Islet of Langerhans (tissue), 1 donor: ENCODE data around the gene LPCAT2.

Experiments
- FAIRE-seq: peaks from one replicate; lab custom pipeline; 2011; peaks lifted over from hg19 to GRCh38; lab: Jason Lieb, UNC

LPCAT2 gene

GRCh38 chr16:55481023-55481422 lies 27.8 kb upstream of the LPCAT2 start:
- no peak for FAIRE-seq

- FAIRE-seq, result no peak
Observed at GRCh38 chr16:55482056-55482455, 26.8 kb upstream of the LPCAT2 start.

- no peak for FAIRE-seq
Observed at GRCh38 chr16:55487048-55487803, 21.6 kb upstream of the LPCAT2 start.

- no peak for FAIRE-seq
Observed at GRCh38 chr16:55488306-55488705, 20.6 kb upstream of the LPCAT2 start.

- no peak for FAIRE-seq
Observed at GRCh38 chr16:55489119-55489955, 19.5 kb upstream of the LPCAT2 start.

GRCh38 chr16:55489956-55490265 lies 19.0 kb upstream of the LPCAT2 start:
- no peak for FAIRE-seq

GRCh38 chr16:55490301-55490700 lies 18.6 kb upstream of the LPCAT2 start:
- no peak for FAIRE-seq

- no peak for FAIRE-seq
Observed at GRCh38 chr16:55491691-55492090, 17.2 kb upstream of the LPCAT2 start.

GRCh38 chr16:55492756-55493380 lies 16.0 kb upstream of the LPCAT2 start:
- FAIRE-seq, result no peak

- no peak for FAIRE-seq
Observed at GRCh38 chr16:55494994-55495421, 13.9 kb upstream of the LPCAT2 start.

GRCh38 chr16:55495616-55496289 lies 13.1 kb upstream of the LPCAT2 start:
- no peak for FAIRE-seq

GRCh38 chr16:55496509-55497145 lies 12.2 kb upstream of the LPCAT2 start:
- FAIRE-seq, result no peak

- no peak for FAIRE-seq
Observed at GRCh38 chr16:55497558-55497957, 11.3 kb upstream of the LPCAT2 start.

GRCh38 chr16:55498101-55498500 lies 10.8 kb upstream of the LPCAT2 start:
- FAIRE-seq, result no peak

- no peak for FAIRE-seq
Observed at GRCh38 chr16:55499281-55499680, 9.6 kb upstream of the LPCAT2 start.

- no peak for FAIRE-seq
Observed at GRCh38 chr16:55499951-55500529, 8.8 kb upstream of the LPCAT2 start.

- FAIRE-seq, result no peak
Observed at GRCh38 chr16:55500530-55501011, 8.3 kb upstream of the LPCAT2 start.

- no peak for FAIRE-seq
Observed at GRCh38 chr16:55501549-55502322, 7.1 kb upstream of the LPCAT2 start.

GRCh38 chr16:55502801-55503366 lies 6.0 kb upstream of the LPCAT2 start:
- no peak for FAIRE-seq

- FAIRE-seq, result no peak
Observed at GRCh38 chr16:55503726-55504550, 4.9 kb upstream of the LPCAT2 start.
